CD4-positive, alpha-beta T cell treated with Interleukin-10 for 1 hour (primary cell): ENCODE data around the gene NFKBIE.

ENCODE experiments used
- DNase-seq: peaks from one replicate; pipeline ENCODE4 v3.0.0-alpha.2; 2020

NFKBIE gene

GRCh38 chr6:44224029-44224964, 41.1 kb downstream of the NFKBIE start:
- DNase-seq, result no peak

- DNase-seq, result peak; percentile 88
Observed at GRCh38 chr6:44223319-44224028, 41.9 kb downstream of the NFKBIE start, which contains the start of gene SLC29A1. Gene SLC29A1 (plus strand): TSS chr6:44223595. CDS start chr6:44227314, 3,719 bp downstream.

- no peak for DNase-seq
Observed at GRCh38 chr6:44222486-44223318, 42.6 kb downstream of the NFKBIE start.

- DNase-seq, result no peak
Observed at GRCh38 chr6:44221961-44222335, 43.4 kb downstream of the NFKBIE start.

- DNase-seq, result peak; percentile 83
Observed at GRCh38 chr6:44221291-44221960, 43.9 kb downstream of the NFKBIE start.

- no peak for DNase-seq
Observed at GRCh38 chr6:44220913-44221290, 44.4 kb downstream of the NFKBIE start.

GRCh38 chr6:44219815-44220784, 45.3 kb downstream of the NFKBIE start:
- no peak for DNase-seq

- peak; percentile 9 for DNase-seq
Observed at GRCh38 chr6:44219053-44219814, 46.1 kb downstream of the NFKBIE start.

GRCh38 chr6:44217332-44218143, 47.8 kb downstream of the NFKBIE start:
- no peak for DNase-seq

- DNase-seq, result no peak
Observed at GRCh38 chr6:44216677-44217331, 48.5 kb downstream of the NFKBIE start, which contains the start of gene MYMX. Gene MYMX (plus strand): TSS chr6:44216926. CDS start chr6:44217472, 546 bp downstream.

- DNase-seq, result no peak
Observed at GRCh38 chr6:44214307-44214706, 51.0 kb downstream of the NFKBIE start.

GRCh38 chr6:44211284-44211683, 54.1 kb downstream of the NFKBIE start:
- DNase-seq, result no peak
